HG03103 (cell line): ENCODE data around the gene TTC28.

Source experiments
- ATAC-seq: cut with Tn5 transposase; IDR thresholded peaks from one replicate; pipeline ENCODE4 v1.9.1; 2021; ENCODE audit warnings: low read depth; ENCODE audit not compliant: unreplicated experiment

The TTC28 gene

GRCh38 chr22:27966168-27967064, 713.2 kb downstream of the TTC28 start:
- ATAC-seq, result no peak

DNA sequence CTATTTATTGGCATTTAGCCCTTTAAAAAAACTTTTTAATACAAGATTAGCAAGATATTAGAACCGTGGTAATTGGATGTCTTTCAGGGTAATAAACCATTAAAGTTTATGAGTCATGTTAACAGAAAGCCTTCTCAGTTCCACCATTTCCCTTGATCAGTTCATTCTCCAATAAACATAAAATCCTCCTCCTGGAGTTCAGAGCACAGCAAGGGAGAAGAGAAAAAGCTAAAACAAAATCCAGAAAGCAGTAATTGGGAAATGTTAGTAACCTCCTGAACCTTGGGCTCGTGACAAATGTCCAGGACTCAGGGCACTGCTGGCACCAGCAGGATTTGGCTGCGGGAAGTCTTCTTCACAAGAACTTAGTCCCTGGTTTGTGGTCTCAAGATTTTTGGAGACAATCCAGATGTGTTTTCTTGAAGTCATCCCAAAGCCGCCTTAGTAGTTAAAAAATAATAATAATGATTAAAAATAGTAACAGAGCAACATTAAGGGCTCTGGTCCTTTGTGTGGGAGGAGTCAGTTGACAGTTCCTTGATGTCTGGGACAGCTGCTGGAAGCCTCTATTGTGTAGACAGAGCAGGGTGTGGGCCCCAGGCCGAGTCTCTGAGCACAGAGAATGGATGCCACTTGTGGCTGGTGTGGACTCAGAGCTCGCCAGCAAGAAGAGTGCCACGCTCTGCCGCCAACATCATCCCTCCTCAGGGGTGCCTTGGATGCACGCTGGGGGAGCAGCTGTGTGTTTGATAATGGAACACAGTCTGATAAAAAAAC, 717.2 kb downstream of the TTC28 start:
- ATAC-seq, result no peak

DNA sequence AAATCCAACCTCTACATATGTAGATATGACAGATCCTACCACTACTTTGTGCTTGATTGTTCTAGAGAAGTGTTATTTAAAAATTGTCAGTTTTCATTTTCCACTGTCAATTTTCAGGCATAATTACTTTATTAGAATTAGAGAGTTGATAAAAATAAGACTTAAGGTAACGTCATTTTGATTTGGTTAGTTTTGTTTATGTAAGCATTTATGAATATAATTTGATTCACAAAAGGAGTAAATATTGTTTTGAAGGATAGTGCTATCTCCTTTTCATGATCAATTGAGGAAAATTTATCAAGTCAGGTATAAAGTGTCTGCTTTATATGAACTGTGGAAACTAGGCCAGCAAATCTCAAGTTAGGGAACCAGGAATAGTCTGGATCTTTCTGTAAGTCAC, 718.0 kb downstream of the TTC28 start:
- ATAC-seq, result no peak

DNA sequence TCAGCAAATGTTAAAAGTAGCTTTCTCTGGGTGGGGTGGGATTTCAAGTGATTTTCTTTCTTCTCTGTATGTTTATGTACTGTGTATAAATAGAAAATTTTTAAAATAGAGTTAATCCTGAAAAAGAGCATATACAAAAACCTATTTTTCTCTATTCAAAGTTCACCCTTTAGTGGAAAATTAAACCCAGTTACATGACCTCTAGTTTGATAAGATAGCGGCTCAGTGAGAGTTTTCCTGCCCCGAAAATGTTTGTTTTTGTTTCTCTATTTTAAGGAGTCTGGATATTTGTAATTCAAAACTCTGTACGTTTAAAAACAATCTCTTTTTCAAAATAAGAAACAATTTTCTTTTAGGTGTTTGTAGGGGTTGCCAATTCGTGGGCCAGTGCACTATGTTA, 718.5 kb downstream of the TTC28 start:
- ATAC-seq, result no peak

DNA sequence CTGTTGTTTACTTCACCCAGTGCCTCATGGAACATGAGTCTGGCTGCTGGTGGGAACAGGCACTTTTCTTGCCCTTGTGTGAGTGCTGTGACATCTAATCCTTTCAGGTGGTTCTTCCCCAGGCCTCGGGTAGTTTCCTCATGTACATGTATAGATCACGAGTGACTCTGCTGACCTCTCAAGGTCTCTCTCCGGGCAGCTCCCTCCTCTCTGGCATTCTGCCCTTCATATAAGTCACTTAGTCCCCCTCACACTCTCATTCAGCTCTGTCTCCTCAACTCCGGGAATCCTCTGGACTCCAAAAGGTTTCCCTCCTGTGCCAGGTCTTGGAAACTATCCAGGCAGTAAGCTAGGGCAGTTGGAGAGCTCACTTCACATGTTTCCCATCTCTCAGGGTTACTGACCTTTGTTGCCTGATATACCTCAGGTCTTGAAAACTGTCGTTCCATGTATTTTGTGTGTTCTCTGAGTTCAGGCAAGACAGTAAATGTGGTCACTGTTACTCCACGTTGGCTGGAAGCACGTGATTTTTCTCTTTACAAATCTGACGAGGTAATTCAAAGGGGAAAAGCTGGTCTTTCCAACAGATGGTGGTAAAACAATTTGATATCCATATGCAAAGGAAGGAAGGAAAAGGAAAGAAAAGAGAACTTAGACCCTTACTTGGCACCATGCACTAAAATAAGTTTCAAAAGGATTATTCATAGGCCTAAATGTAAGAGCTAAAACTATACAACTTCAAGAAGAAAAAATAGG, 720.1 kb downstream of the TTC28 start:
- no peak for ATAC-seq

DNA sequence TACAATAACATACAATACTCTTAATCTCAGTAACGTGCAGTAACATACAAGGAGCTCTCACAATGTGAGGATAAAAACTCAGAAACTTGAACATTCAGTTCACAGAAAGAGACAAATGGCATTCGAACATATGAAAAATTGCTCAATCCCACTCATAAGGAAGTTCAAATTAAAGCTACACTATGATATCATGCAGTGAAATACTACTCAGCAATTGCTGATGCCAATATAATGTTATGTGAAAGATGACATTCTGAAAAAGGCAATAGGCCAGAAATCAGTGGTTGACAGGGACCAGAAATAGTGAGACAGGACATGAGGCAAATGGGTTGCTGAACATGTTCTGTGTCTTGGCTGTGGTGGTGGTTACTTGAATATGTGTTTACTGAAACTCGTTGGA, 726.9 kb downstream of the TTC28 start:
- ATAC-seq, result no peak

GRCh38 chr22:27952091-27952490, 727.5 kb downstream of the TTC28 start:
- ATAC-seq, result no peak

- ATAC-seq, result no peak
These were observed 730.2 kb downstream of the TTC28 start for GRCh38 chr22:27949421-27949820.

DNA sequence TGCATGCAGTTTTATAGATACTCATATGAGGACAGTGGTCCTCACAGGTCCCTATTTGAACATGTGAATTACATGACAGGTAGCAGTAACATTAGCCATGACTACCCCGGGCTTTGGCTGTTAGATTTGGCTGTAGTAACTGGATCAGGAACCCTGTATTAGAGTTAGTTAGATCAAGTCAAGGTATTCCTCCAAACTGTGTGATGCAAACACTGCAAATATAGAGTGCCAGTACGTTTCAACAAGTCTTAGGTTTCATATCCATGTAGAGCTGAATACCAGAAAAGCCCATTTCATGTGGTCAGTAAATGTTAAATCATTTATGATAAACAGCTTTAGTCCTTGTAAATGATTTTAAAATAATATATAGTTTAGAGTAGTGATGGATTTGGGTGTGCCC, 731.1 kb downstream of the TTC28 start:
- ATAC-seq, result no peak

DNA sequence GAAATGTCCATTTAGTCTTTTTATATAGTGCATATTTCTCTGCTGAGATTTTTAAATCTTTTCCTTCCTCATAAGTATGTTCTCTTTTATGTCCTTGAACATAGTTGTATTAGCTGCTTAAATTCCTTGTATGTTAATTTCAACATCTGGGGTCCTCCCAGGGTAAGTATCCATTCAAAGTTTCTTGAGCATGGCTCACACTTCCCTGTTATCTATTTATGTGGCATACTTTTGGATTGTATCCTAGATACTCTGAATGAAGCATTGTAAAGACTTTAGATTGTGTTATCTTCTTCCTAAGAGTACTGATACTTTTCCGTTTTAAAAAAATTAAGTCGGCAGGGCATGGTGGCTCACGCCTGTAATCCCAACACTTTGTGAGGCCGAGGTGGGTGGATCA, 732.2 kb downstream of the TTC28 start:
- ATAC-seq, result no peak

GRCh38 chr22:27941143-27941542, 738.5 kb downstream of the TTC28 start:
- ATAC-seq, result no peak

- ATAC-seq, result no peak
These were observed 742.2 kb downstream of the TTC28 start for GRCh38 chr22:27937453-27937852.

- ATAC-seq, result no peak
These were observed 743.7 kb downstream of the TTC28 start for GRCh38 chr22:27935897-27936296.

DNA sequence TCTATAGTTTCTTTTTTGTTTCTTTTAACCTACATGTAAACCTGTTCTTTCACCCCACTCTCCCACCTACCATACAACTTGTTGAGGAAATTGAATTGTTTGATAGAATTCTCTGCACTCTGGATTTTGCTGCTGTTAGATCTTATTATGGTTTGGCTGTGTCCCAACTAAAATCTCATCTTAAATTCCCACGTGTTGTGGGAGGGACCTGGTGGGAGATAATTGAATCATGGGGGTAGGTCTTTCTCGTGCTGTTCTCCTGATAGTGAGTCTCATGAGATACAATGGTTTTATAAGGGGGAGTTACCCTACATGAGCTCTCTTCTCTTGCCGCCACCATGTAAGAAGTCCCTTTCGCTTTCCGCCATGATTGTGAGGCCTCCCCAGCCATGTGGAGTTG, 745.6 kb downstream of the TTC28 start:
- no peak for ATAC-seq

DNA sequence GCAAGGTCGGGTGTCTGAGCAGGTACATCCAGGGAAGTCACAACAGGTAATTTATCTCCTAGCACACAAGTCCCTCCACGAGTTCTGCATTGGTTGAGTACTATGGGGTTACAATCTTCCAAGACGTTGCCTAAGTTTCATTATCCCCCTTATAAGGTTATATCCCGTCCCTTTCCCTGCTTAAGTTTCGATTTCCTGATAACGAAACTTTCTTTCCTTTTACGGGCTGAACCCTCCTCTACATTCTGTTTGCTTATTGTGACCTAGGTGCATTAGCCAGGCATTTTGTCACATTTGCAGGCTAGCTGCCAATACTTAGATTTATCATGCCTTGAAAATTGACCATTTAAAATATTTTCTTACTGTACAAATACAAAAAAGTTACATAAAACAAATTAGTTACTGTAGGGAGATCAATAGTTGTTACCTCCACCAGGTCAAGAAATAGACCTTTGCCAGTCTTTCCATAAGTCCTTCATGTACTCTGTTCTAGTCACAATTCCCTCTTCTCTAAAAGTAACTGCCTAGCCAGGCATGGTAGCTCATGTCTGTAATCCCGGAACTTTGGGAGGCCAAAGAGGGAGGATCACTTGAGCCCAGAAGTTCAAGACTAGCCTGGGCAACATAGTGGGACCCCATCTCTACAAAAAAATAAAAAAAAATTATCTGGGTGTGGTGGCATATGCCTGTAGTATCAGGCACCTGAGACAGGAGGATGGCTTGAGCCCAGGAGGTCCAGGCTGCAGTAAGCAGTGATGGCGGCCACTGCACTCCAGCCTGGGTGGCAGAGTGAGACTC, 746.3 kb downstream of the TTC28 start:
- no peak for ATAC-seq

- no peak for ATAC-seq
These were observed 749.1 kb downstream of the TTC28 start for GRCh38 chr22:27930331-27931060.
